Hematopoietic multipotent progenitor cell treated with erythropoietin and hydrocortisone succinate and interleukin-3 and kit ligand, for 17 days (in vitro differentiated cells): ENCODE measurements around the gene CLINT1.
A peak's percentile ranks its signal among the peaks of the same experiment; 100 is the strongest.

Experiments used
- DNase-seq: peaks from one replicate; pipeline ENCODE4 v3.0.0-alpha.2; 2015; ENCODE audit warnings: low spot score

Gene CLINT1

GRCh38 chr5:157820593-157821252 is 38.2 kb downstream of the CLINT1 start:
- DNase-seq: peak; percentile 28

- no peak for DNase-seq
These were observed 39.3 kb downstream of the CLINT1 start for GRCh38 chr5:157819502-157820115.

GRCh38 chr5:157818368-157818767 is 40.6 kb downstream of the CLINT1 start:
- DNase-seq: no peak

GRCh38 chr5:157817928-157818327 is 41.0 kb downstream of the CLINT1 start:
- DNase-seq: no peak

- no peak for DNase-seq
These were observed 41.6 kb downstream of the CLINT1 start for GRCh38 chr5:157817387-157817702.

GRCh38 chr5:157816682-157817386 is 42.1 kb downstream of the CLINT1 start:
- DNase-seq: peak; percentile 55

- no peak for DNase-seq
These were observed 46.9 kb downstream of the CLINT1 start for GRCh38 chr5:157812086-157812485.

GRCh38 chr5:157808043-157808442 is 50.9 kb downstream of the CLINT1 start:
- DNase-seq: no peak

GRCh38 chr5:157802736-157803135 is 56.2 kb downstream of the CLINT1 start:
- DNase-seq: no peak

GRCh38 chr5:157800137-157800536 is 58.8 kb downstream of the CLINT1 start:
- no peak for DNase-seq

- no peak for DNase-seq
These were observed 59.4 kb downstream of the CLINT1 start for GRCh38 chr5:157799578-157799977.

- DNase-seq: no peak
These were observed 65.6 kb downstream of the CLINT1 start for GRCh38 chr5:157793301-157793700.

GRCh38 chr5:157785801-157786200 is 73.1 kb downstream of the CLINT1 start:
- no peak for DNase-seq

- no peak for DNase-seq
These were observed 79.7 kb downstream of the CLINT1 start for GRCh38 chr5:157779221-157779620.

- DNase-seq: no peak
These were observed 80.7 kb downstream of the CLINT1 start for GRCh38 chr5:157778121-157778805.

- DNase-seq: no peak
These were observed 86.8 kb downstream of the CLINT1 start for GRCh38 chr5:157772127-157772526.

GRCh38 chr5:157770665-157771064 is 88.3 kb downstream of the CLINT1 start:
- no peak for DNase-seq

- DNase-seq: no peak
These were observed 91.3 kb downstream of the CLINT1 start for GRCh38 chr5:157767689-157768088.

- DNase-seq: no peak
These were observed 92.0 kb downstream of the CLINT1 start for GRCh38 chr5:157766902-157767301.

- DNase-seq: no peak
These were observed 92.5 kb downstream of the CLINT1 start for GRCh38 chr5:157766442-157766841.

GRCh38 chr5:157764531-157764930 is 94.4 kb downstream of the CLINT1 start:
- DNase-seq: no peak

- DNase-seq: peak; percentile 62
These were observed 97.0 kb downstream of the CLINT1 start for GRCh38 chr5:157761690-157762621.
